ENCODE results near the gene CCDC88B. TPM values are rescaled to one million over a fixed set of nuclear protein-coding genes. Genes with fewer than 3 reads are reported as not detected.
A peak's percentile ranks its signal among the peaks of the same experiment; 100 is the strongest.

The CCDC88B gene, protein sequence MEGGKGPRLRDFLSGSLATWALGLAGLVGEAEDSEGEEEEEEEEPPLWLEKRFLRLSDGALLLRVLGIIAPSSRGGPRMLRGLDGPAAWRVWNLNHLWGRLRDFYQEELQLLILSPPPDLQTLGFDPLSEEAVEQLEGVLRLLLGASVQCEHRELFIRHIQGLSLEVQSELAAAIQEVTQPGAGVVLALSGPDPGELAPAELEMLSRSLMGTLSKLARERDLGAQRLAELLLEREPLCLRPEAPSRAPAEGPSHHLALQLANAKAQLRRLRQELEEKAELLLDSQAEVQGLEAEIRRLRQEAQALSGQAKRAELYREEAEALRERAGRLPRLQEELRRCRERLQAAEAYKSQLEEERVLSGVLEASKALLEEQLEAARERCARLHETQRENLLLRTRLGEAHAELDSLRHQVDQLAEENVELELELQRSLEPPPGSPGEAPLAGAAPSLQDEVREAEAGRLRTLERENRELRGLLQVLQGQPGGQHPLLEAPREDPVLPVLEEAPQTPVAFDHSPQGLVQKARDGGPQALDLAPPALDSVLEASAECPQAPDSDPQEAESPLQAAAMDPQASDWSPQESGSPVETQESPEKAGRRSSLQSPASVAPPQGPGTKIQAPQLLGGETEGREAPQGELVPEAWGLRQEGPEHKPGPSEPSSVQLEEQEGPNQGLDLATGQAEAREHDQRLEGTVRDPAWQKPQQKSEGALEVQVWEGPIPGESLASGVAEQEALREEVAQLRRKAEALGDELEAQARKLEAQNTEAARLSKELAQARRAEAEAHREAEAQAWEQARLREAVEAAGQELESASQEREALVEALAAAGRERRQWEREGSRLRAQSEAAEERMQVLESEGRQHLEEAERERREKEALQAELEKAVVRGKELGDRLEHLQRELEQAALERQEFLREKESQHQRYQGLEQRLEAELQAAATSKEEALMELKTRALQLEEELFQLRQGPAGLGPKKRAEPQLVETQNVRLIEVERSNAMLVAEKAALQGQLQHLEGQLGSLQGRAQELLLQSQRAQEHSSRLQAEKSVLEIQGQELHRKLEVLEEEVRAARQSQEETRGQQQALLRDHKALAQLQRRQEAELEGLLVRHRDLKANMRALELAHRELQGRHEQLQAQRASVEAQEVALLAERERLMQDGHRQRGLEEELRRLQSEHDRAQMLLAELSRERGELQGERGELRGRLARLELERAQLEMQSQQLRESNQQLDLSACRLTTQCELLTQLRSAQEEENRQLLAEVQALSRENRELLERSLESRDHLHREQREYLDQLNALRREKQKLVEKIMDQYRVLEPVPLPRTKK (N-terminal part only)
- total RNA-seq (2021; fragmentation: NEBNext Ultra II Directional; extraction: Animal tissue kit (Norgen Biotek cat#: 25700)), result 11.2 and 12.5 TPM in 2 replicates
- 5.9 and 7.9 TPM in 2 replicates for polyA plus RNA-seq (2011; rRNA removed)
- polyA plus RNA-seq (2011; cell fraction: cytosol; rRNA removed), result 10.0 TPM
- 36.8 TPM for polyA plus RNA-seq (2011; cell fraction: nucleus; rRNA removed)
- 12.4 to 18.6 TPM (median 15.8 TPM) in 4 replicates for polyA plus RNA-seq (2012, experiment 1 of 2)
- polyA plus RNA-seq (2012, experiment 2 of 2), result 5.3 TPM
- 7.4 TPM for polyA plus RNA-seq (2013, experiment 1 of 2)
- polyA plus RNA-seq (2013, experiment 2 of 2), result 6.3 TPM
- 1.1 and 1.8 TPM in 2 replicates for polyA minus RNA-seq (2011; rRNA and poly(A)+ RNA removed)
- polyA minus RNA-seq (2011; cell fraction: cytosol; rRNA and poly(A)+ RNA removed), result 6.3 TPM
- polyA minus RNA-seq (2011; cell fraction: nucleus; rRNA and poly(A)+ RNA removed), result 5.4 TPM
- long read RNA-seq, experiment 1, partial matches to known transcripts, result 1 of 1 reads
- long read RNA-seq, experiment 1, other reads (novel, unspliced or antisense), result 0 of 1 reads
- long read RNA-seq, experiment 2, partial matches to known transcripts, result 0 of 1 reads
- long read RNA-seq, experiment 2, other reads (novel, unspliced or antisense), result 1 of 1 reads

- H3K4ac ChIP-seq (replicated peaks; ENCODE audit: insufficient read length, low read depth, low read length), result no peak within 1 kb of the TSS
- POLR2A ChIA-PET (ENCODE audit: partially characterized antibody), result interaction anchor here (0.6 to 2.5 kb wide), 5 partner anchors 9 to 96 kb away, joined by 3 to 15 read pairs (median 4); partner anchors contain the start of genes PRDX5 and TRMT112
- TF ChIP-seq EZH2 (IDR thresholded peaks at IDR 0.05; ENCODE audit: low read depth, low read length, severe bottlenecking) (no peak), YY1 (IDR thresholded peaks at IDR 0.05; ENCODE audit: low read depth, low read length) (no peak), CBX8 (IDR thresholded peaks at IDR 0.05; ENCODE audit: borderline replicate concordance, low read depth, low read length) (no peak)
Measured at GRCh38 chr11:64339754-64340408, at the start of gene CCDC88B. Gene CCDC88B (plus strand): TSS chr11:64340204. CDS start chr11:64340267, 63 bp downstream.

More at GRCh38 chr11:64339754-64340408, at the start of gene CCDC88B:
- Histone ChIP-seq H3K18ac (ENCODE audit: extremely low read depth, low read length) (peak within 1 kb of the TSS; percentile 55), H4K20me1 (replicated peaks in 1 of 2; ENCODE audit: control insufficient read depth in 1 of 2, insufficient read depth in 2 of 2, low read length in 2 of 2) (no peaks in the 10 kb centered on the region), H3K4me3 (ENCODE audit: extremely low read depth in 1 of 4, insufficient read depth in 2 of 4, low read depth in 3 of 4, low read length in 4 of 4) (peak within 1 kb of the TSS; percentile 54 to 69 (median 62)), H3K27ac (ENCODE audit: low read depth, low read length) (no peak within 1 kb of the TSS), H3K23ac (ENCODE audit: insufficient read length) (no peak within 1 kb of the TSS), H3K79me2 (ENCODE audit: control insufficient read depth in 1 of 2, insufficient read depth in 2 of 2, low read length in 2 of 2) (no peaks in the 10 kb centered on the region), H3K4me2 (ENCODE audit: insufficient read depth in 1 of 2, low read depth in 2 of 2, low read length in 2 of 2) (peak within 1 kb of the TSS; percentile 71 to 88), H3K9ac (replicated peaks in 1 of 4; ENCODE audit: extremely low read depth in 1 of 4, low read depth in 3 of 4, low read length in 3 of 4) (no peak within 1 kb of the TSS), H2BK12ac (ENCODE audit: low read depth, low read length) (no peak within 1 kb of the TSS), H3K79me1 (ENCODE audit: low read depth, low read length) (no peaks in the 10 kb centered on the region), H3K36me3 (ENCODE audit: control insufficient read depth in 2 of 4, insufficient read depth in 4 of 4, low read length in 3 of 4) (no peaks in the 10 kb centered on the region), H4K8ac (ENCODE audit: extremely low read depth, insufficient read depth, low read length) (no peak within 1 kb of the TSS; the same call in 1 of the 2 replicates), H3K9me3 (ENCODE audit: insufficient read depth in 2 of 2, low read depth in 1 of 2, low read length in 1 of 2) (no peaks in the 10 kb centered on the region), H2BK120ac (replicated peaks; ENCODE audit: low read depth, low read length) (no peak within 1 kb of the TSS), H3K4me1 (replicated peaks in 1 of 4; ENCODE audit: control insufficient read depth in 3 of 4, insufficient read depth in 4 of 4, low read length in 3 of 4) (peaks cover 0 to 23% (median 17%) of the 10 kb centered on the region in 4 experiments; a peak in 6 of 7 replicates), H2BK20ac (ENCODE audit: low read length) (no peak within 1 kb of the TSS), H3K56ac (replicated peaks; ENCODE audit: insufficient read length, low read depth, low read length) (peak within 1 kb of the TSS; percentile 65), H2AFZ (ENCODE audit: low read length) (peak within 1 kb of the TSS; percentile 91; the same call in 1 of the 2 replicates), H2AK5ac (ENCODE audit: low read depth, low read length) (no peak within 1 kb of the TSS), H4K5ac (ENCODE audit: insufficient read length, low read depth, low read length) (no peak within 1 kb of the TSS), H4K91ac (replicated peaks; ENCODE audit: insufficient read length, low read length) (no peak within 1 kb of the TSS), H2BK5ac (ENCODE audit: low read depth, low read length) (0 out of 2 replicates have a peak within 1 kb of the TSS, but pooled peaks have one; percentile 46), H2BK15ac (ENCODE audit: low read length) (peak within 1 kb of the TSS; percentile 98), H3K23me2 (ENCODE audit: low read depth, low read length) (peaks cover 11% of the 10 kb centered on the region; the same call in 1 of the 2 replicates), H3K14ac (ENCODE audit: insufficient read length) (no peak within 1 kb of the TSS), H3K27me3 (replicated peaks in 1 of 4; ENCODE audit: control insufficient read depth in 3 of 4, extremely low read depth in 1 of 4, insufficient read depth in 3 of 4, low read length in 3 of 4) (peaks cover 0 to 2% (median 0%) of the 10 kb centered on the region in 4 experiments; a peak in 1 of 7 replicates)
- WGBS, 2 experiments (ENCODE audit: extremely low coverage in 1 of 2, insufficient coverage in 1 of 2, insufficient read length in 1 of 2, insufficient replicate concordance in 2 of 2, low coverage in 1 of 2, low lambda C conversion rate in 2 of 2, missing lambda C conversion rate in 1 of 2), result 80% methylated on average over 13 of the region's 16 CpGs; no CpG with 5 or more reads in 1 of the 2 experiments
- FAIRE-seq (no peak), DNase-seq (ENCODE audit: low read depth in 1 of 2, low spot score in 2 of 2) (no peak)
- CTCF ChIA-PET (ENCODE audit: partially characterized antibody), result interaction anchor here (1.5 to 37.6 kb wide), 5 partner anchors 3 to 134 kb away, joined by 3 to 614 read pairs (median 409); partner anchors contain the start of genes CATSPERZ, CCDC88B, ESRRA and FERMT3

Measured in H1 (cell line).